Stimulated activated CD4-positive, alpha-beta T cell treated with anti-CD3 and anti-CD28 coated beads, Interleukin-2, amount 100 ng/mL, for 4 hours (primary cell): ENCODE results near the gene HSPA12B.
"Not testable (repeated sequence)": the region's sequence is repeated elsewhere in the genome, so short reads cannot be mapped to it uniquely, and the experiment has no call there.

Source experiments
- DNase-seq: peaks from one replicate; pipeline ENCODE4 v3.0.0-alpha.2; 2020; ENCODE audit warnings: low read depth

Gene HSPA12B

GRCh38 chr20:3787324-3788014 lies 55.0 kb downstream of the HSPA12B start:
- no peak for DNase-seq

- DNase-seq = no peak
These were observed 56.2 kb downstream of the HSPA12B start for GRCh38 chr20:3788685-3789155.

- not testable (repeated sequence) for DNase-seq
These were observed 56.7 kb downstream of the HSPA12B start for GRCh38 chr20:3789201-3789600.

GRCh38 chr20:3794168-3794567 lies 61.7 kb downstream of the HSPA12B start:
- not testable (repeated sequence) for DNase-seq

GRCh38 chr20:3794701-3795420 lies 62.4 kb downstream of the HSPA12B start:
- DNase-seq = no peak

- peak; percentile 83 for DNase-seq
These were observed 63.3 kb downstream of the HSPA12B start, which contains the start of gene CDC25B for GRCh38 chr20:3795511-3796468. CDC25B (plus strand) TSS chr20:3796310; CDS start chr20:3796532, 222 bp downstream.

GRCh38 chr20:3796477-3797225 lies 64.2 kb downstream of the HSPA12B start:
- DNase-seq = no peak

- DNase-seq = no peak
These were observed 64.7 kb downstream of the HSPA12B start for GRCh38 chr20:3797226-3797545.

GRCh38 chr20:3797592-3798372 lies 65.3 kb downstream of the HSPA12B start:
- no peak for DNase-seq

GRCh38 chr20:3798373-3798768 lies 65.9 kb downstream of the HSPA12B start:
- no peak for DNase-seq

GRCh38 chr20:3798908-3799248 lies 66.4 kb downstream of the HSPA12B start:
- DNase-seq = no peak

GRCh38 chr20:3800256-3800877 lies 67.9 kb downstream of the HSPA12B start:
- no peak for DNase-seq

- no peak for DNase-seq
These were observed 68.4 kb downstream of the HSPA12B start for GRCh38 chr20:3800878-3801260.

GRCh38 chr20:3801299-3801698 lies 68.8 kb downstream of the HSPA12B start:
- DNase-seq = no peak

GRCh38 chr20:3801846-3802245 lies 69.4 kb downstream of the HSPA12B start:
- DNase-seq = no peak
